ENCODE data around the gene FAM124B. TPM values are rescaled to one million over a fixed set of nuclear protein-coding genes. Genes with fewer than 3 reads are reported as not detected.

Gene FAM124B
- total RNA-seq, 1 donor from 2014 or later, result not detected

DNA sequence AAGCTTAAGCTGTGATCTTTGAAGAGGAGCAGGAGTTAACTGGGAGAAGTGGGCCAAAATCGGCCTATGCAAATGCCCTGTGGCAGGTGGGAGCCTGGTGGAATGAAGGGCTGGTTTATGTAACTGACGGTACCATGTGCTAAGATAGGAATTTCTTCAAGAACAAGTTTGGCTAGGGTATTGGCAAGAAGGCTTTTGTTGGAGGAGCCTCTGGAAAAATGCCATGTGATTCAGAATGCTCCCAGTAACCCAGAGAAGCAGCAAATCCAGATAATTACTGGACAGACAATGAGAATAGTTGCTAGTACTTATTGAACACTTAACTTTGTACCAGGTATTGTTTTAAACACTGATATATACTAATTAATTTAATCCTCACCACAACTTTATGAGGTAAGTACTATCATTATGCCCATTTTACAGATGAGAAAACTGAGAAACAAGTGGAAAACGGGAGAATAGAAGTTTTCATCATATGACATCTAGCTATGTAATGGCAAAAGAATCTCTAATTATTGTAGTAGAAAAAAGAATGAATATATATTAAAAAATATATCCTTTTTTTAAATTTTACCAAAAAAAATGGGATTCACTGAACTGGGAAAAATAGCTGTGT lies 9.1 kb upstream of the FAM124B start:
- H3K4me3 ChIP-seq (ENCODE audit: low read depth, low read length), result no peak overlapping the region
- no peak for DNase-seq (ENCODE audit: low read depth)
- H3K27me3 ChIP-seq (ENCODE audit: control insufficient read depth, insufficient read depth, low read length), result no peaks in the 10 kb centered on the region
- no peaks in the 10 kb centered on the region for H3K36me3 ChIP-seq (ENCODE audit: control insufficient read depth, insufficient read depth, low read length)
- TF ChIP-seq, protein P1, sequence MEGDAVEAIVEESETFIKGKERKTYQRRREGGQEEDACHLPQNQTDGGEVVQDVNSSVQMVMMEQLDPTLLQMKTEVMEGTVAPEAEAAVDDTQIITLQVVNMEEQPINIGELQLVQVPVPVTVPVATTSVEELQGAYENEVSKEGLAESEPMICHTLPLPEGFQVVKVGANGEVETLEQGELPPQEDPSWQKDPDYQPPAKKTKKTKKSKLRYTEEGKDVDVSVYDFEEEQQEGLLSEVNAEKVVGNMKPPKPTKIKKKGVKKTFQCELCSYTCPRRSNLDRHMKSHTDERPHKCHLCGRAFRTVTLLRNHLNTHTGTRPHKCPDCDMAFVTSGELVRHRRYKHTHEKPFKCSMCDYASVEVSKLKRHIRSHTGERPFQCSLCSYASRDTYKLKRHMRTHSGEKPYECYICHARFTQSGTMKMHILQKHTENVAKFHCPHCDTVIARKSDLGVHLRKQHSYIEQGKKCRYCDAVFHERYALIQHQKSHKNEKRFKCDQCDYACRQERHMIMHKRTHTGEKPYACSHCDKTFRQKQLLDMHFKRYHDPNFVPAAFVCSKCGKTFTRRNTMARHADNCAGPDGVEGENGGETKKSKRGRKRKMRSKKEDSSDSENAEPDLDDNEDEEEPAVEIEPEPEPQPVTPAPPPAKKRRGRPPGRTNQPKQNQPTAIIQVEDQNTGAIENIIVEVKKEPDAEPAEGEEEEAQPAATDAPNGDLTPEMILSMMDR (IDR thresholded peaks at IDR 0.05; ENCODE audit: insufficient read depth, low read length, poor library complexity, severe bottlenecking), result no peak

DNA sequence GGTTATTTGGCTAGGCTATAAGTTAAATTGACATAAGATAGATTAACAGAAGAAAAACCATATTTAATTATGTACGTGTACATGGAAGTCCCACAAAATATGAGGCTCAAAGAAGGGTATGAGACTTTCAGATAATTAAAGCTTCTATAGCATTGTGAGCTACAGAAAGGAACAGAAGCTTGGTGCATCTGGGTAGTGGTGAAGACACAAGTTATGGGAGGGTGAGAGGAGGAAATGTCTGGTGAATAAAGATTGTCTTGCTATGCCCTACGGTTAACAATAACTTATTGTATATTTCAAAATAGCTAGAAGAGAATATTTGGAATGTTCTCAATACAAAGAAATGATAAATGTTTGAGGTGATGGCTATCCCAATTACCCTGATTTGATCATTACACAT lies 6.8 kb upstream of the FAM124B start:
- no peaks in the 10 kb centered on the region for H3K36me3 ChIP-seq (ENCODE audit: control insufficient read depth, insufficient read depth, low read length)
- H3K4me3 ChIP-seq (ENCODE audit: low read depth, low read length), result no peak overlapping the region
- H3K27me3 ChIP-seq (ENCODE audit: control insufficient read depth, insufficient read depth, low read length), result no peaks in the 10 kb centered on the region
- DNase-seq (ENCODE audit: low read depth), result no peak
- TF ChIP-seq, protein P1 (IDR thresholded peaks at IDR 0.05; ENCODE audit: insufficient read depth, low read length, poor library complexity, severe bottlenecking), result no peak

GRCh38 chr2:224407241-224407701 lies 5.4 kb upstream of the FAM124B start:
- H3K27me3 ChIP-seq (ENCODE audit: control insufficient read depth, insufficient read depth, low read length), result no peaks in the 10 kb centered on the region
- DNase-seq (ENCODE audit: low read depth), result no peak
- TF ChIP-seq, protein P1 (IDR thresholded peaks at IDR 0.05; ENCODE audit: insufficient read depth, low read length, poor library complexity, severe bottlenecking), result no peak
- H3K36me3 ChIP-seq (ENCODE audit: control insufficient read depth, insufficient read depth, low read length), result no peaks in the 10 kb centered on the region
- no peak overlapping the region for H3K4me3 ChIP-seq (ENCODE audit: low read depth, low read length)

GRCh38 chr2:224405841-224406370 lies 4.0 kb upstream of the FAM124B start:
- H3K27me3 ChIP-seq (ENCODE audit: control insufficient read depth, insufficient read depth, low read length), result no peaks in the 10 kb centered on the region
- TF ChIP-seq, protein P1 (IDR thresholded peaks at IDR 0.05; ENCODE audit: insufficient read depth, low read length, poor library complexity, severe bottlenecking), result no peak
- H3K36me3 ChIP-seq (ENCODE audit: control insufficient read depth, insufficient read depth, low read length), result no peaks in the 10 kb centered on the region
- no peak overlapping the region for H3K4me3 ChIP-seq (ENCODE audit: low read depth, low read length)
- no peak for DNase-seq (ENCODE audit: low read depth)

DNA sequence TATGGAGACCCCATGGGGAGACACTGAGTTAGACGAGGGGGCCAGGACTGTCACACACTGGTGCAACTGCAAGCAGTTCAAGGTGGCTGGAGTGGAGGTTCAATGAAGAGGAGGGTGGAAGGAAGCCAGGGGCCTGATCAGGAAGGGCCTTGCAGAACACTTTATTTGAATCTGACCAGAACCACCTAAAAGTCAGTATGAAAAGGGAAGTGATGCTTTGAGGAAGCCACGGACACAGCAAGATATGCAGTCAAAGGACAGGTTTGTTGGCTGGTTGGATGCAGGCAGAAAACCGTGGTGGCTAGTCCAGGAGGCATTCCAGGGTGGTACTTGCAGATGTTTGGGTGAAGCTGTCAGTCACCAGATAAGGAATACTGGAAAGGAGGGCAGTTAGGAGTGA lies 3.5 kb upstream of the FAM124B start:
- H3K36me3 ChIP-seq (ENCODE audit: control insufficient read depth, insufficient read depth, low read length), result no peaks in the 10 kb centered on the region
- H3K4me3 ChIP-seq (ENCODE audit: low read depth, low read length), result no peak overlapping the region
- DNase-seq (ENCODE audit: low read depth), result no peak
- H3K27me3 ChIP-seq (ENCODE audit: control insufficient read depth, insufficient read depth, low read length), result no peaks in the 10 kb centered on the region
- TF ChIP-seq, protein P1 (IDR thresholded peaks at IDR 0.05; ENCODE audit: insufficient read depth, low read length, poor library complexity, severe bottlenecking), result no peak

DNA sequence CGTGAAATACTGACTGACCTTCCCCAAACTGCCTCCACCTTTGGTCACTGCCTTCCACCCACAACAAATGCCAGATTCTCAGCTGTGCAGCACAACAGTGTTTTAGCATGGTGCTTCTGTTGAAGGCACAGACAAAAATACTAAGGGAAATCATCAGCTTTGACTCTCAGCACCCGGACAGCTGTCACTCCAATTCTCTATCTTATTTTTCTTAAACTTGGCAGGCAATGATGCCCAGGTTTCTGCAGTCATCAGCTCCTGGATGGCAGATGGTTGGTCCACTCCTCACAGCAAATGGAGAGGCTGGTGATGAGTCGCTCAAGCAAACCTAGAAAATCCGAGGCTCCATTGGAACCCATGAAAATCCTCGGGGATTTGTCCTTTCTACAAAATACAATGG lies 2.9 kb upstream of the FAM124B start:
- H3K27me3 ChIP-seq (ENCODE audit: control insufficient read depth, insufficient read depth, low read length), result no peaks in the 10 kb centered on the region

More for the DNA sequence above, 2.9 kb upstream of the FAM124B start:
- Histone ChIP-seq H3K36me3 (ENCODE audit: control insufficient read depth, insufficient read depth, low read length) (no peaks in the 10 kb centered on the region), H3K4me3 (ENCODE audit: low read depth, low read length) (no peak overlapping the region)
- TF ChIP-seq, protein P1 (IDR thresholded peaks at IDR 0.05; ENCODE audit: insufficient read depth, low read length, poor library complexity, severe bottlenecking), result no peak
- DNase-seq (ENCODE audit: low read depth), result no peak
